Renal pelvis (tissue), 4 donors: ENCODE data around the gene PSMD9. TPM values are rescaled to one million over a fixed set of nuclear protein-coding genes. Genes with fewer than 3 reads are reported as not detected.
"Not testable (repeated sequence)": the region's sequence is repeated elsewhere in the genome, so short reads cannot be mapped to it uniquely, and the experiment has no call there.

ENCODE experiments used
- DNase-seq: peaks from one replicate; pipeline ENCODE4 v3.0.0-alpha.2; 2013
- polyA plus RNA-seq, 3 donors: library from polyadenylated mRNA; unstranded; fragments of 120-200 nt; gene quantifications; one replicate each; pipeline ENCODE4 v1.2.1, GENCODE V29; 2013; ENCODE audit not compliant: insufficient read length in 3 of 3

The PSMD9 gene
- polyA plus RNA-seq, 3 donors = 48.3 to 60.2 (median 57.2) TPM

- peak; percentile 34 for DNase-seq
These were observed 26.8 kb upstream of the PSMD9 start for GRCh38 chr12:121861636-121862254.

- DNase-seq = no peak
These were observed 22.3 kb upstream of the PSMD9 start for GRCh38 chr12:121866331-121866730.

GRCh38 chr12:121869229-121869628 is 19.4 kb upstream of the PSMD9 start:
- DNase-seq = not testable (repeated sequence)

- DNase-seq = no peak
These were observed 17.1 kb upstream of the PSMD9 start for GRCh38 chr12:121871467-121871866.

DNA sequence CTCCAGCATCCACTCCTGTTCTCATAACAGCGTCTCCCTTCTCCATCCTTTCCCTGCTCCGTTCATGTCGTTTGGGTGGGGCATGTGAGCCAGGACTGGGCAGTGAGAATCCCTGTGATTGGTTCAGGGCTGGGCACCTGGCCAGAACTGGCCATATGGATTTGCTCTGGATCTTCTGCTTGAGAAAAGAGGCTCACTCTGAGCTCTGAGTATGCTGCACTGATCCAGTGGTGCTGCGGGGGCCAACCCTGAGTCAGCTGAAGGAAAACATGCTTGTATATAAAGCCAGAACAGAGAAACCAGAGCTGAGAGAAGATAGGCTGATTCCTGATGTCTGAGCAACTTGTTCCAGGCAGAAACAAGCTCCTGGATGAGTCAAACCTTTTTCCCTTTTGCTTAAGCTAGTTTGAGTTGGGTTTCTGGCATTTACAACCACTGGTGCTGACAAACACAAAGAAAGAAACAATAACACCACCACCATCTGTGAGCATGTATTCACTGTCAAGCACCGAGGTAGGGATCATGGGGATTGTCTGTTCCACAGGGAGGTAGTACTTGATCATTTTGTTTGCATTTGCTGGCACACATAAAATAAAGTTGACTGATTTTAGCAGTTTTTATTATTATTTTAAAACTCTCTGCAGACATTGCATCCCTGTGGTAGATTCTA is 15.9 kb upstream of the PSMD9 start:
- DNase-seq = peak; percentile 73

- DNase-seq = no peak
These were observed 15.4 kb upstream of the PSMD9 start for GRCh38 chr12:121873216-121873569.

DNA sequence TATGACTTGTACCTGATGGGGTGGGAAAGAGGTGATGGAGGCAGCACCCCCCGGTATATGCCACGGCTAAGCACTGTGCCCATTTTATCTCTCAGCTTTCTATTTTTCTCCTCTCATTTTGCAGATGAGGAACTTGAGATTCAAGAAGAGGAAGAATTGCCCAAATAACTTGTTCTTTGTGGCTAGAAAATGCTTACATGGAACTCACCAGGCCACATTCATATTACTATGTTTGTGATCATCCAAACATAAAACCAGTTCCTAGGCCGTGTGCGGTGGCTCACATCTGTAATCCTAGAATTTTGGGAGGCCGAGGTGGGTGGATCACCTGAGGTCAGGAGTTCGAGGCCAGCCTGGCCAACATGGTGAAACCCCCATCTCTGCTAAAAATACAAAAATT is 14.5 kb upstream of the PSMD9 start:
- DNase-seq = no peak

DNA sequence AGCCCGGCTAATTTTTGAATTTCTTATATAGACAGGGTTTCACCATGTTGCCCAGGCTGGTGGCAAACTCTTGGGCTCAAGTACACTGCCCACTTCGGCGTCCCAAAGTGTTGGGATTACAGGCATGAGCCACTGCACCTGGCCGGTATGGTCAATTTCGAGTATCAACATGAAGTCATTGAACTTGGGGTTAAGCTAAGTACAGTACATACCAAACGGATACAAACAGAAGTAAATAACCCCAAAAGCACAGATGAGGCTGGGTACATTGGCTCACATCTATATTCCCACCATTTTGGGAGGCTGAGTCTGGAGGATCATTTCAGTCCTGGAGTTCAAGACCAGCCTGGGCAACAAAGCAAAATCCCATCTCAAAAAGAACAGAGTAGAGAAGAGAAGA is 13.0 kb upstream of the PSMD9 start:
- DNase-seq = no peak

- DNase-seq = not testable (repeated sequence)
These were observed 12.5 kb upstream of the PSMD9 start for GRCh38 chr12:121876080-121876447.

GRCh38 chr12:121883315-121883660 is 5.3 kb upstream of the PSMD9 start:
- no peak for DNase-seq

DNA sequence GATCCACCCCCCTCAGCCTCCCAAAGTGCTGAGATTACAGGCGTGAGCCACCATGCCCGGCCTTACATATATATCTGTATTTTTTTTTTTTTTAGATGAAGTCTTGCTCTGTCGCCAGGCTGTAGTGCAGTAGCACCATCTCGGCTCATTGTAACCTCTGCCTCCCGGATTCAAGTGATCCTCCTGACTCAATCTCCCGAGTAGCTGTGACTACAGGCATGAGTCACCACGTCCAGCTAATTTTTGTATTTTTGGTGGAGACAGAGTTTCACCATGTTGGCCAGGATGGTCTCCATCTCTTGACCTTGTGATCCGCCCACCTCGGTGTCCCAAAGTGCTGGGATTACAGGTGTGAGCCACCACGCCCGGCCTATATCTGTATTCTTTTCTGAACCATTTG is 3.5 kb upstream of the PSMD9 start:
- not testable (repeated sequence) for DNase-seq

- DNase-seq = no peak
These were observed 510 bp upstream of the PSMD9 start for GRCh38 chr12:121888083-121888477.

DNA sequence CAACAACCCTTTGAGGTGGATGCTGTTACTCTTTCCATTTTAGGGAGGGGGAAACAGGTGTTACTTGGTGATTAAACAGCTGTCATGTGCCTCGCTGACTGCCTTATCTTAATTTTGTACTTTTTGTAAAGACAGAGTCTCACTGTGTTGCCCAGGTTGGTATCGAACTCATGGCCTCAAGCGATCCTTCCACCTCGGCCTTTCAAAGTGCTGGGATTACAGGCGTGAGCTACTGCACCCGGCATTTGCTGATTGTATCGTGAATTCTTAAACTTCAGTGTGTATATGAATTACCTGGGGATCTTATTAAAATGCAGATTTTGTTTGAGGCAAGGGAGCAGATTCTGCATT is 659 bp downstream of the PSMD9 start:
- DNase-seq = no peak

DNA sequence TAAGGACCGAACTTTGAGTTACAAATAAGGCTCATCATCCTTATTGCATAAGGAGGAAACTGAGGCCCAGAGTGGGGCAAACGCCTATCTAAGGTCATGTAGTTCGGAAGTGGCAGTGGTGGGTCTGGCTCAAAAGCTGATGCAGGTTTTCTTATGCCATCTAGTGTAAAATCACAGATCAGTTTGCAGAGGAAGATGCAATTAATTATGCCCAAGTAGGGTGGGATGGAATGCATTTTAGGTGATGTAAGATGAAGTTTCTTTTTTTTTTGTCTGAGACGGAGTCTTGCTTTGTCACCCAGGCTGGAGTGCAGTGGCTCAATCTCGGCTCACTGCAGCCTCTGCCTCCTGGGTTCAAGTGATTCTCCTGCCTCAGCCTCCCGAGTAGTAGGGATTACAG is 1.1 kb downstream of the PSMD9 start:
- not testable (repeated sequence) for DNase-seq

DNA sequence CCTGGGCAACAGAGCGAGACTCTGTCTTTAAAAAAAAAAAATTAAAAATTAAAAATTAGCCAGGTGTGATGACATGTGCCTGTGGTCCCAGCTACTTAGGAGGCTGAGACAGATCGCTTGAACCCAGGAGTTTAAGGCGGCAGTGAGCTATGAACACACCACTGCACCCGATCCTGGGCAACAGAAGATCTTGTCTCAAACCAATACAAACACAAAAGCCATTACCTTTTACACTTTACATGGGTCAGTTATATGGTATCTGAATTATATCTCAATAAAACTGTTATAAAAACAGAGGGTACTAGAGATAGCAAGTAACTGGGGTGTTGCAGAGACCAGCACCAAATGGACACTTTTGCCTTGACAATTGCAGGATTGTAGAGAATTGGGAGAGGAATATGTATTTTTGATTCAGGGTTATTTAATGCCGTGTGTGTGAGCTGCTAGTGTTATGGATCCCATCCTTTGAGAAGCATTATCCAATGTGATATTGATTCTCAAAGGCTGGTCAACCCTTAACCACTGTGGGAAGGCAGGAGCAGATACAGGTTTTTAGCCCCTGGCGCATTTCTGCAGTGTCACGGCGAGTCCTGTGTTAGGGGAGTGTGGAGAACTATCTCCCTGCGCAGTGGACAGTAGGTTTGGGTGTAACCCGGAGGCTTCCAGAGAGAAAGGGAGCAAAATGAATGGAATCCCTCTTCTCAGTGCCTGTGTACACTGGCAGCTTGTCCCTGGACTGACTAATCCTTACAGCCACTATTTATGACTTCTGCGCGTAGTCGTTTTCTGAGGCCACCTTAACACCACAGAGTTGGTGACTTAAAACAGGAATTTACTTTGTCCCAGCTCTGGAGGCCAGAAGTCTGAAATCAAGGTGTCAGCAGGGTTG is 4.3 kb downstream of the PSMD9 start:
- no peak for DNase-seq

GRCh38 chr12:121893961-121894460 is 5.4 kb downstream of the PSMD9 start:
- peak; percentile 47 for DNase-seq

- peak; percentile 53 for DNase-seq
These were observed 6.0 kb downstream of the PSMD9 start for GRCh38 chr12:121894633-121895032.

- DNase-seq = no peak
These were observed 9.7 kb downstream of the PSMD9 start for GRCh38 chr12:121898287-121898686.

- DNase-seq = no peak
These were observed 11.0 kb downstream of the PSMD9 start for GRCh38 chr12:121899590-121899989.

- DNase-seq = no peak
These were observed 14.6 kb downstream of the PSMD9 start for GRCh38 chr12:121903202-121903601.

DNA sequence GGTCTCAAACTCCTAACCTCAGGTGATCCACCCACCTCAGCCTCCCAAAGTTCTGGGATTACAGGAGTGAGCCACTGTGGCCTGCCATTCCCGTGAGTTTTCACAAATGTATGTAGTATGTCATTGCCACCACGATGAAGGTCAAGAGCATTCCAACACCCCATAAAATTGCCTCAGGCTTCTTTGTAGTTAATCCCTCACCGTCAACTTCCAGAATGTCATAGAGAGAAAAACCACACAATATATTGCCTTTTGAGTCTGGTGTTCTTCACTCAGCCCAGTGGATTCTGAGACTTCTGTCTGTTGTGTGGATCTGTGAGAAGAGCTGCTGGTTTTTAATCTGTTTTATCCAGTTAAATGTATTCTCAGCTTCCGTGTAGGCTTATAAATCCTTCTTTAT is 17.2 kb downstream of the PSMD9 start:
- DNase-seq = no peak

- DNase-seq = no peak
These were observed 20.1 kb downstream of the PSMD9 start for GRCh38 chr12:121908702-121909101.
